HG03025 (cell line): ENCODE measurements around the gene RBM43.
A peak's percentile ranks its signal among the peaks of the same experiment; 100 is the strongest.
"Not testable (repeated sequence)": the region's sequence is repeated elsewhere in the genome, so short reads cannot be mapped to it uniquely, and the experiment has no call there.

Experiments used
- ATAC-seq: cut with Tn5 transposase; IDR thresholded peaks from one replicate; pipeline ENCODE4 v1.9.1; 2021; ENCODE audit warnings: mild to moderate bottlenecking, moderate library complexity; ENCODE audit not compliant: unreplicated experiment, low FRiP score

RBM43 gene

DNA sequence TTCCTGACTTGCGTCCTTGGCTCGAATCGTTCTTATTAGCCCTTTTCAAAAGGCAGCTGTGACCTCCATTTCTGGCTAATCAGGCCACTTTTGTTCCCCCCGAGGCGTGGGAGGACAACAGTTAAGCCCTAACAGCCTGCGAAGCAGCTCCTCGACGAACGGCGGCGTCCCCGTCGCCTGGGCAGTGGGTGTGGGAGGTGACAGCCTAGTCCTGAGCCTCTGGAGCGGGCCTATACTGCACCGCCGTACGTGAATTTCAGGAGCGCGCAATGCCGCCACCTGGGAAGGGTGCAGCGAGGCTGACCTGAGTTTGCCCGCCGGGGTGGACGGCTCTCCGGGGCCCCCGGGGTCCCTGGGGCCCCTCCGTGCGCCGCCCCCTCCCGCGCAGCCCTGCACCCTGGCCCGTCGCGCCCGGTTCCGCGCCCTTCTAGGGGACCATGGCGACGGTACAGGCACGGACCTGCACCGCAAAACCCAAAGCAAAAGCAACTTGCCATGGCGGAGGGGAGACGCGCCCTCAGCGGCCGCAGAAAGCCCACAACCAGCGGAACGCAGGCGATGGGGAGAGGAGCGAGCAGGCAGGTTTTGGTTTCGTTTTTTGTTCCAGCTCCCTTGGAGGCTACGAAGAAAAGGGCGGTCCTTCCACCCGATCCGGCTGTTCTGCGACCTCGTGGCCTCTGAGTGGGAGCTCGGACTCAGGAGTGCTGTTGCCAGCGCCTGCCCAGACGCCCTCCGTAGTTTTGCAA is at the start of gene RBM43:
Gene RBM43 (minus strand): TSS at position 633 of the 746 bp plus-strand sequence. CDS start 136 bp downstream, at position 497.
- peak; percentile 93 for ATAC-seq

DNA sequence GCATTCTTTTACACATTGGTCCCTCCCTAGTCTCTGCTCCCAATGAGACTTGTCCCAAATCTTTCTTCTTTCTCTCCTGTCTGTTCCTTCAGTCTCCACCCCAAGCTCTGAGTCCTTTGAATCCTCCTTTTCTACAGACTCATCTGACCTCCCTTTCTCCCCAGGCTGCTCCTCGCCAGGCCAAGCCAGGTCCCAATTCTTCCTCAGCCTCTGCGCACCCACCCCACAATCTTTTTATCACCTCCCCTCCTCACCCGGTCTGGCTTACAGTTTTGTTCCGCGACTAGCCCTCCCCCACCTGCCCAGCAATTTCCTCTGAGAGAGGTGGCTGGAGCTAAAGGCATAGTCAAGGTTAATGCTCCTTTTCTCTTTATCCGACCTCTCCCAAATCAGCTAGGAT is 48.6 kb upstream of the RBM43 start:
- ATAC-seq = not testable (repeated sequence)

DNA sequence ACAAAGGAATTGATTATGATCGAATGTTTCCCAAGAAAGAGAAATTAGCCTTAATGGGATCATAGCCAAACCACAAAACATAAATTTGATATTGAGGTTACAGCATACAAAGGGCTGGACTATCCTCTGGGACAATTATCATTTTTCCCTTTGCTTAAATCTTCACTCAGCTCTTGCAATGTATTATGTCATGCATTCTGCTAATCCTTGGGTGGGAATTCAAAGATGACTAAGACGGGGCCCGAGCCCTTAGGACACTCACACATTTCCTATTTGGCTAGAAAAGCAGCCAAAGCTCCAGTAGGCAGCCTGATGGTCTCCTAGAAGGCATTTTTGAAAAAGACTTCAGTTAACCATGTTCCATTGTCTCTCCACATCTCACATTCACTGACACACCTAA is 45.0 kb upstream of the RBM43 start:
- ATAC-seq = no peak

DNA sequence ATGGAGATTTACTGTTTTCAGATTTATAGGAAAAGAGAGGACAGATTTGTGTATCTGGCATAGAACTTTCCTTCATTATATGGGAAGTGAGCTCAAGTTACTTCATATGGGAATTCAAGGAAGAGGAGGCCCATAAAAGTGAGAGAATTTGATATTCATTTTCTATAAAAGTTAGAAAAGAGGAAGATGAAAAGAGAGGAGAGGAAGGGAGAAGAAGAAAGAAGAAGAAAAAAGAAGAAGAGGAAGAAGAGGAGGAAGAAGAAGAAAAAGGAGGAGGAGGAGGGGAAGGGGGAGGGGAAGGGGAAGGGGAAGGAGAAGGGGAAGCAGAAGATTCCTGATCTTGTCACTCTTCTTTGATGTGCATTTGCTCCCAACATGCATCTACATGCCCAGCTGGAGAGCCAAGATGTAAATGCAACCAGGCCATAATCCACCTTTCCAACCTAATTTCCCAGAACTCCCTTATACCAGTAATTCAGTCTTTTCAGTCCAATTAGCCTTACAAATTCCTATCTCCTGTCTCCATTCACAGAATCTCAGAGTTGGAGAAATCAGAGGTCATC is 43.5 kb upstream of the RBM43 start:
- no peak for ATAC-seq

DNA sequence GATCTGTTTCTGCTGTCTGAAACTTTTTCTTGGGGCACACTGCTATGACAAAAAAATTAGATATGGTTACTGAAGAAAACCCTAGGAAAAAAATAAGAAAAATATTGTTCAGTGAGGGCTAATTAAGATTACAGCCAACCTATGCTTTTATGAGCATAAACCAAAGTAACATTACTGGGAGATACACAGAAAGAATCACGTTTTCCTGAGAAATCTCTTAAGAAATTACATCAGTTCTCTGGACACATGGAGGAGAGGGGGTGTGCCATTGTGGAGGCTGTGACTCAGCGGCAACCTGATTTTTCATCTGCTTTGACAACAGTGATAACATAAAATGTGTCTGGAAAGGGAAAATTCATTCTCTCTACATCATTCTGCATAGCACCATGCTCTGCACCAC is 41.2 kb upstream of the RBM43 start:
- no peak for ATAC-seq

DNA sequence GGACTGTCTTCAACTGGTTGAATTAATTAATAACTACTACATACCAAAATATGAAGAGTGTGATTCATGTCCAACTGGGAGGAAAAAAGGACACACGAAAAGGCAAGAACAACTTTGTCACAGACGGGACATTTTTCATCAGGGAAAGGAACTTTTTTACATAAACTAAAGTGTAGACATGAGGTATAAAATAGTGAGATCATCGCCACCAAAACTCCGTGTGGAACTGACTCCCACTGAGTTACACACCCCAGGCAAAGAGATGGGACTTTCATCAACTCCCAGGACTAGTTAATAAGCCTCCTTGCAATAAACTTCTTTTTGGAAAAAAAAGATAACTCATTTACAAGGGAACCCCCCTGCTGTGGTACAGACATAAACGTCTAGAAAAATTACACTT is 40.7 kb upstream of the RBM43 start:
- ATAC-seq = no peak

DNA sequence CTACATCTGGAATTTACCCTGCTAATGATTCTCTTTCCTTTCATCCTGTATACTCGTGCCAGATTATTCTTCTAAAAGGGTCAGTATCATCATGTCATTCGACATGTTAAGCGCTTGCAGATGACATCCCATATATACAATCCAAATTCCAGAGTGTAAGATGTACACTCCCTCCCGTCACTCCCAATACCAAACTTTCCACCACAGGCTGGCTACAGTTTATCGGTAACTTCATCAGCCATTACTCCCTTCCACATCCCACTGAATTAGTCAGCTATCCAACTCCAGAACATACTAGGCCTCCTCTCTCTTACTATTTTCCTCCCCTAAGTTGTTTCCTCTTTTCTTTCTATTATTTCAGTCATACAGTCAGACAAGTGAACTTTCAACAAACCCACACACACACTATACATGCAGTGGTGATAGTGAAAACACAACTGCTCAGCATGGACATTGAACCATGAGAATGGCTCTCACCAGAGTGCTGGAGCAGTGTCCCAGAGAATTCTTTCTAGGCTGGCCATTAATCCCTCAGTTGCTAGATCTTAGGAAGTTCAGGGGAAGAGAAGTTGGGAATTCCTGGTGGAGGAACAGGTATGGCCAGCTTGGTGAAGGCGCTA is 38.4 kb upstream of the RBM43 start:
- peak; percentile 48 for ATAC-seq

DNA sequence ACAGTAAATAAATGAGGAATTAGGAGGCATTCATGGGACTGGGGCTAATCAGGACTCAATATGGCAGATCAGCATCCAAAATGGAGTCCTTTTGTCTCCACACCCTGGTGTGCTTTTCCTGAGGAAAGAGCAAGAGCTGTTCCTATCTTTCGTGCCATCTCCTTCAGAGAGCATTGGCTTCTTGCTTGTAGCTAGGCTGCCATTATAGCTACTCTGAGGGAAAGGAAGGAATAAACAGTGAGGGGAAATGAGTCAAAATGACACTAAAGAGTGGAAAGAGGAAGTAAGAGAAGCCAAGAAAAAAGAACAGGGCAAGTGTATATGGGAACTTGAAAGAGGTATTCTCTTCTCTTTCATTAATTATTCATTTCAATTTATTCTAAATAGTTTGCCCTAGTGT is 36.2 kb upstream of the RBM43 start:
- peak; percentile 92 for ATAC-seq

DNA sequence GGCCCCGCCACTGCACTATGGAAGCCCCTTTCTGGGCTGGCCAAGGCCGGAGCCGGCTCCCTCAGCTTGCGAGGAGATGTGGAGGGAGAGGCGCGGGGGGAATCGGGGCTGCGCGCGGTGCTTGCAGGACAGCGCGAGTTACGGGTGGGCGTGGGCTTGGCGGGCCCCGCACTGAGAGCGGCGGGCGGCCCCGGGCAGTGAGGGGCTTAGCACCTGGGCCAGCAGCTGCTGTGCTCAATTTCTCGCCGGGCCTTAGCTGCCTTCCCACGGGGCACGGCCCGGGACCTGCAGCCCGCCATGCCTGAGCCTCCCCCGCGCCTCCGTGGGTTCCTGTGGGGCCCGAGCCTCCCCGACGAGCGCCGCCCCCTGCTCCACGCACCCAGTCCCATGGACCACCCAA is 34.3 kb upstream of the RBM43 start:
- ATAC-seq = not testable (repeated sequence)

DNA sequence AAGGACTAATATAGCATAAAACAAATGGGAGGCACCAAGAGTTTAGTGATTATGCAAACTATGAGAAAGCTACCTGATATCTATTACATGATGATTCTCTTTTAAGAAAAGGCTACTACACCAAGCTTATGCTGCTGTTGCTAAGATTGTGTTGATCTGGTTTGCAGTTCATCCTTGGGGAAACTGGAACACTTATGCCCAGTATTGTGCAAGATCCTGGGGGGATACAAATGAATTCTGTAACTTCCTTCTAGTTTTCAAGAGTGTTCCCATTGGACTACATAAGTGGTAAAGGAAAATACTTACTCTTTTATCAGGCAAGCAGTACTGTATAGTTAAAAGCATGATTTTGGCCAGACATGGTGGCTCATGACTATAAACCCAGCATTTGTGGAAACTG is 30.9 kb upstream of the RBM43 start:
- no peak for ATAC-seq

DNA sequence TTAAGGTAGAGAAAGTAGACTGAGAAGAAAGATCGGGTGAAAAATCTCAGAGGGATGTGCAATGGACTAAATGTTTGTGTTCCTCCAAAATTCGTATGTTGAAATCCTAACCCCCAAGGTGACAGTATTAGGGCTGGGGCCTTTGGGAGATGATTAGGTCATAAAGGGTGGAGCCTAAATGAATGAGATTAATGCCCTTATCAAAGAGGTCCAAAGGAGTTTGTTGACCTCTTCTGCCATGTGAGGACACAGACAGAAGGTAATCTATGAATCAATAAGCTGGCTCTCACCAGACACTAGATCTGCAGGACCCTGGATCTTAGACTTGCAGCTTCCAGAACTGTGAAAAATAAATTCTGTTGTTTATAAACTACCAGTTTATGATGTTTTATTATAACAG is 30.5 kb upstream of the RBM43 start:
- no peak for ATAC-seq

DNA sequence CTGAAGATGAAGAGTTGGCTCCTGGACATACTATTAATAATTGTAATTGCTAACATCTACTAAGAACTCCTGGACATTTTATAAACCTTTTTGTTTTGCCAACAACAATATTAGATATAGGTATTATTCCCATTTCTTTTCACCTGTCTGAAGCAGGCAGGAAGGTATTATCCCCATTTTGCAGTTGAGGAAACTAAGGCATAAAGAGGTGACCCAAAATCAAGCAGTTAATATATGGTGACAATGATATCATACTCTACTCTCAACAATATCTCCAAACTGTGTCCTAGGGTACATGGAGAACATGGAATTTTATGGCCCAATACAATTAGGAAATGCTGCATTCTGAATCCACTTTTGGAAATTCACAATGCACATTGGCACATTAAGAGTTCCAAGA is 29.6 kb upstream of the RBM43 start:
- ATAC-seq = no peak

DNA sequence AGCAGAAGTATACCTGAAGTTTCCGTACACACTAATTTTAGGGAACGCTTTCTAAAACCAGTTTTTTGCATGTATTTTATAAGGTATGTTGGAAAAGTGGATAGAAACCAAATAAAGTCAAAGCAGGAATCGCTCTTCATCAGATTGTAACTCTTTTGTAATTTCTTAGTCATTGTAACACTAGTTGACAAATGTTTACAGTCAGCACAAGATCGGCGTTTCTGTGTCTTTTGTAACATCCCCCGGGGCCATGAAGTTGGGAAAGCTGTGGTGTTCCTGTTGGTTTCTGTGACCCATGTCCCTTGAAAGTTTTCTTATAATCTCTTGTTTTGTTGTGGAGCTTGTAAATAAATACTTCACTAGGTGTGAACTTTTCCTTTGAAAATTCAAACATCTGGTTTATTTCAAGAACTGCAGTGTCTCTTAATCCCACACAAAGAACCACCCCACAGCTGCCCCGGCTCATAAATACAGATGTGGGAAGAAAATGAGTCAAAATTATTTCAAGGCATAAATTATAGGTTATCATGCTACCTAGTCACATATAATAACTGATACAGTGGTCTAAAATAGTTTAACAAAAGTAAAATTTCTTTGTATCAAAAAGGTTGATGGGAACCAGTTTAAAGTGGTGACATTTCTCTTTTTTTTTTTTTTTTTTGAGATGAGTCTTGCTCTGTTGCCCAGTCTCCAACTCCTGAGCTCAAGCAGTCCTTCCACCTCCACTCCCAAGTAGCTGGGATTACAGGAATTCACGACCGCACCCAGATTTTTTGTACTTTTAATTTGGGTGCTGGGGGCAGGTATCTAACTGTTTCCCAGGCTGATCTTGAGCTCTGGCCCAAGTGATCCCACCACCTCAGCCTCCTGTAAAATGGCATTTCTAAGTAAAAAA is 28.6 kb upstream of the RBM43 start:
- peak; percentile 22 for ATAC-seq

DNA sequence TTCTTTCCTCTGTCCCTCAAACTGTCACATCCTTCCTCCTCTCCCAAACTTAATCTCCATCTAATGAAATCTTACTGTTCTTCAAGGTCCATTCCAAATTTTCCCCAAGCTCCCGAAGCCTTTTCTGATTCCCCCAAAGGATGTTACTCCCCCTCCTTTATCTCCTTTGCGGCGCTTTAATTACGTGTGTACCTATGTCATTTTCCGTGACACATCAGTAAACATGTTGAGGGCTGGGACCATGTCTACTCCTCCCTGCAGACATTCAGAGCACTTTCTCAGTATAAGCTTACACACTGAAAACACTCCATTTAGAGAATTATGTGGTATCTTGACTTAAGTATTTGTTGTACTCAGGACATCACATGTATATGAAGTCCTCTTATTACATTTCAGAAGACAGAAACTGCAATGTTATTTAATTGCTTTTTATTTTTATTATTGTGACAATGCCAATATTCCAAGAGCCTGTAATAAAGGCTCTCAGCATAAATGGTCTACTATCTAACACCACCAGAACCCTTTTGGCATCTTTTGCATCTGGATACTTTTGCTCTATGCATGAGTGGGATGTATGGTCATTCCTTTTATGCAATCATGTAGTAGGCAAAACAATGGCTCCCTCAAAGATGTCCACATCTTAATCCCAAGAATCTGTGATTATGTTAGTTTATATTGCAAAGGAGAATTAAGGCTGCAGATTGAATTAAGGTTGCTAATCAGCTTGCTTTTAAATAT is 26.0 kb upstream of the RBM43 start:
- no peak for ATAC-seq

DNA sequence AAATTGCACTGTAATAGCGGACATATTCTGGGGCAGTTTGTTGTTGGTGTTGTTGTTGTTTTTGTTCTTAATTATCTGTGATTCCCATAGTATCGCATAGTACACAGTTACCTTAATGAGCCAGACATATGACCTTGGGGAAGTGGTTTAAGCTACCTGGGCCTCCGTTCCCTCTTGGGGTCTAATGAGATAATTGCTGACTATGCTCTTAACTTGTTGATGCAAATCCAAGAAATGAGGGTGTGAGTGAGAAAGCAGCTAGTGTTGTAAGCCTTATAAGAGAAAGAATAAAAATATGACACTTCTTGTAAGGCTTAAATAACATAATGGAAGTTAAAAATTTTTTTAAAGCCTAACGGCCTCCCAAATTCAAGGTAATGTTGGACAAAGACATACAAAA is 20.7 kb upstream of the RBM43 start:
- no peak for ATAC-seq

DNA sequence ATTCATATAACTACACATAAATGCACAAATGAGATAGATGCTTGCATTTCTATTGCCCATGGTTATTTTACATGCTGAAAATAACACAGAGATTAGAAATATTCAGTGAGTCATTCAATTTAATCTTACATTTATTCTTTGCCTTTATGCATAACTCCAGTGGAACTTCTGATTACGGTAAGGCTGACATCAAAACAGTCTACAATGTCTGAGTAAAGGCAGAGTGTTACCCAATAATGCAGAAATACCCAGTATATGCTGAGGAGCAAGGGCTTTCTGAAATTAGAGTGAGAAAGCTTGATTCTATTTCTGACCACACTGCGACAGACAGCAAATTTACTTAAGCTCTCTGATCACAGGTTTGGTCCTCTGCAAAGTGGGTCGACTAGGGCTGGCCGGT is 18.6 kb upstream of the RBM43 start:
- ATAC-seq = no peak

DNA sequence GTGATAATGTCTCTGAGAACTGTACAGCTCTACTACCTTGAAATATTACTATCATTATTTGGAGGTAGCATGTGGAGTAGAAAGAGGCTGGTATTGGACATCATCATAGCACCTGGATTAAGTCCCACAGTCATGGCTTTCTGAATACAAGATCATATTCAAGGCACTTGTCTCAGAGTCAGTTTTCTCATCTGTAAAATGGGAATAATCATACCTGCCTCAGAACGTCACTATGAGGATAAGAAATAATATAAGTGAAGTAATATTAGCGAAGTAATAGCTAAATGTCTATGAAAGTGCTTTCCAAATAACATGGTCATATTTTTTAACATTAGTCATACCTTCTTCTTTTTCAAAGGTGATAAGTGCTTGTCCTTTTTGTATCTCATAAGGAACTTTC is 16.8 kb upstream of the RBM43 start:
- no peak for ATAC-seq

DNA sequence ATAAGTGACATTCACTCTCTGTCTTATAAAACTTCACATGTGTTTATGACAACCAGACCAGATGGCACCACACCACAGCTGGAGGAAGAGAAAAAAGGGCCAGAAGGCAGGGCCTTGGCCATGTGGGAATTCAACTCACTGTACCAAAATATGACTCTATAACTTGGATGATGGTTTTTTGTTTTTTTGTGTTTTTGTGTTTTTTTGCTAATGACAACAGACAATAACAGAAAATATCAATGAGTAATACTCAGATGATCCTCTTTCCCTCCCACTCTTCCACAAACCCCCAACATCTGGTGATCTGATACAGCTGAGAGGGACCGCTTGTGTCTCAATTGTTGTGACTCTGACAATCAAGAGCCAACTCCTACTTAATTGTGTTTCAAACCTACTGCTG is 15.4 kb upstream of the RBM43 start:
- no peak for ATAC-seq

DNA sequence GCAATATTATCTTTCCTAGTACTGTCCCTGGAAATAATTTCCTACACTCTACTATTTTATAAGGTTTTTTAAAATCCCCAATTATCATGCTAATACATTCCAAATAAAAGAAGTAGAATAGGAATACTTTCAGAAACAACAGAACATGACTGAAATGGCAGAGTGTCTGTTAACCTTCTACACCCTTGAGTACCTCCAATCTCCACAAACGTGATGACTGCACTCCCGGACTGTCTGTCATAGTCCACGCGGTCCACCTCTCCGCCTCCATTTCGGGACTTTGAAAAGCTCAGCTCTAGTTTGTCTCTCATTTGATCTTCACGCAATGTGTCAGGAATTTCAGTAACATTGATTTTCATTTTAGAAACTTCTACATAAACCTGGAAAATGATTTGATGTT is 13.6 kb upstream of the RBM43 start:
- ATAC-seq = no peak

DNA sequence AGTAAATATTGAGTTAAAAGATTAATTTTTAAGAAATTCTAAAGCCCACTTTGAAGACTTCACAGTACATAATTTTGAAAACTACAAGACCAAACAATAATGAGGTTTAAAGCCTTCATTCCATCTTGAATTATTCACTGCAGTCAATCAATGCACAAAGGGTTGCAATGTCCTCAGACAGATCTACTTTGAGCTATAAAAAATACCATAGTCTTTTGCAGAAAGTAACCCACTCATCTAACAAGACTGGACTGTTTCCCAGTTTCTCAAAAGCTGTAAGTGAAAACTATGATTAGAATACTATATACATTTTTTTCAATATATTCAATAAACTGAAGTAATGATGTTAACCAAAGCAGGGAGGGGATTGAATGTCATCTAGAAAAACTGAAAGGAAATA is 10.2 kb upstream of the RBM43 start:
- ATAC-seq = no peak
